ENCODE results near the gene ZFHX2. TPM values are rescaled to one million over a fixed set of nuclear protein-coding genes. Genes with fewer than 3 reads are reported as not detected.
A peak's percentile ranks its signal among the peaks of the same experiment; 100 is the strongest.

The ZFHX2 gene
- total RNA-seq, 1 donor from 2014 or later: 3.1 TPM

- peak; percentile 59 for DNase-seq (ENCODE audit: low spot score)
Measured at GRCh38 chr14:23573384-23574015, 21.9 kb upstream of the ZFHX2 start.

- DNase-seq (ENCODE audit: low spot score): peak; percentile 60
Measured at GRCh38 chr14:23572836-23573235, 21.3 kb upstream of the ZFHX2 start.

DNA sequence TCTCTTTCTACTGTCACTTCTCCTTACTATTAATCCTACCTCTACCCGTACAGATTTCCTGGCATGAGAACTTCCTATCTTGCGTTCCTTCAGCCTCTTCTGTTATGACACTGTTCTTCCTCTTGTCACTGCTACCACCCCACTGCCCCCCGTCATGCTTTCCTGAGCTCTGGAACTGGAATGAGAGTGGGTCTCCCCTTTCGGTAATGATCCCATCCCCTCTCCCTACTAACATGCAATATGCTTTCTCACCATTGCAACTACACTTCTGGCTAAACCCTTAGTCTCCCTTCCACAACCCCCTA is 20.9 kb upstream of the ZFHX2 start:
- no peak for DNase-seq (ENCODE audit: low spot score)

DNA sequence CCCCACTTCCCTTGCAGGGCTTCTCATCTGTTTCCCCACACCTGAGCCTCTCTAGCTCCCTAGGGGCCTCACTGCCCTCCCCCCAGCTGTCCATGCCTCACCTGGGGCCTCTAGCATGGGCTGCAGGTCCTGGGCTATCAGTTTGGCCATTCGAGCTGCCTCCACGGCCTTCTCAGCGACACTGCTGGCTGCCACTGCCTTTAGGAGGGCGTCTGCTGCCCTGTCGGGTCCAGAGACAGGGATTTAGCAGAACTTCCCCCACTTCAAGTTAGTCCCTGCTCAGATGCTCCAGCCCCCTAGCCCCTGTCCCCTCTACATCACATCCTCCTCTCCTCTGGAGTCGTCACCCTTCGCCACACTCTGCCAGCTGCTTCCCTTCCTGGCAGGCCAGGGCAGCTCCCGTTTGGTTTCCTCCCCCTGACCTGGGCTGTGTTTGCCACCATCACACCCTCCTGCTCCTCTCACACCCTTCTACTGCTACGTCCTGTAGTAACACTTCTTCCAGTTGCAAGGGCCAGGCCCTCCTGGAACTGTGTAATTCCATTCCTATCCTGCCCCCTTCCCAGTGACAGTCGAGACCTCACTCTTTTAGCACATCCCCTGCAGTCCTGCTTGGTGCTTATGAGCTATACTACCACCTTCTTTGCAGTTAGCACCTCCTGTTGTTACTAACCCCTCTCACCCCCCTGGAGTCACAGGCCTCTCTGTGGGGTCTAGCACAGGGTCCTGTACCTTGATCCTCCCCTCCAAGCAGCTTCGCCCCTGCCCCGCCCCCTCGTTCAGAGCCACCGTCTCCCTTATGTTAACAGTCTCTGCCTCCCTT is 20.3 kb upstream of the ZFHX2 start:
- DNase-seq (ENCODE audit: low spot score): peak; percentile 62

- no peak for DNase-seq (ENCODE audit: low spot score)
Measured at GRCh38 chr14:23570806-23571483, 19.4 kb upstream of the ZFHX2 start.

- DNase-seq (ENCODE audit: low spot score): no peak
Measured at GRCh38 chr14:23569443-23570151, 18.0 kb upstream of the ZFHX2 start.

DNA sequence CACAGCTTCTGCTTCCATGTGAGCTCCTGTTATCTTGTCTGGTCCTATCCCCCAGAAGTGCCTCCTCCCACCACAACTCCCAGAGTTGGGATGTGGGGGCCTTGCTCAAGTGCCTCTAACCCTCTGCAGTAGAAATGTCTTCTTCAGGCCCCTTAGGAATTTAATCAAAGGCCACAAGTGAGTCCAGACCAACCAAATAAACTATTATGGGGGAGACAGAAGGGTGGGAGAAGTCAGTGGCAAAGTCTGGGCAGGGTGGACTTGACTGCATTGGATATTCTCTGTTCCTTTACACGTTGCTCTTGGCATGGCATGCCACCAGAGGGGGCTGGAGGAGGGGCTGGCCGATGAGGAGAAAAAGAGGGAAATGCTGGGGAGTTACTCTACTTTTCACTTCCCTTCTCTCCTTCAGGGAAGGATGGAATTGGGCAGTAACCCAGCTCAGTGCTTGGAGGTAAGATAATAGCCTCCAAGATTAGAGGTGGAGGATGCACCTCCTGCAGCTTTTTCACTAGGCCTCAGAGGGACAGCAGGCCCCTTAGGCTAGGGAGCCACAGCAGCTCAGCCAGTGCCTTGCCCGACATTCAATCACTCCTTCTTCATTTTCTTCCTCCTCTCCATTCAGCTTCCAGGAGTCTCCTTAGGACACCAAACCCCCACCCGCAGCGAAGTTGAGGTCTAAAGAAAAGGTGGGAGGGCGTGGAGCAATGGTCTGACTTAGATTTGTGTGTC is 17.2 kb upstream of the ZFHX2 start:
- no peak for DNase-seq (ENCODE audit: low spot score)

DNA sequence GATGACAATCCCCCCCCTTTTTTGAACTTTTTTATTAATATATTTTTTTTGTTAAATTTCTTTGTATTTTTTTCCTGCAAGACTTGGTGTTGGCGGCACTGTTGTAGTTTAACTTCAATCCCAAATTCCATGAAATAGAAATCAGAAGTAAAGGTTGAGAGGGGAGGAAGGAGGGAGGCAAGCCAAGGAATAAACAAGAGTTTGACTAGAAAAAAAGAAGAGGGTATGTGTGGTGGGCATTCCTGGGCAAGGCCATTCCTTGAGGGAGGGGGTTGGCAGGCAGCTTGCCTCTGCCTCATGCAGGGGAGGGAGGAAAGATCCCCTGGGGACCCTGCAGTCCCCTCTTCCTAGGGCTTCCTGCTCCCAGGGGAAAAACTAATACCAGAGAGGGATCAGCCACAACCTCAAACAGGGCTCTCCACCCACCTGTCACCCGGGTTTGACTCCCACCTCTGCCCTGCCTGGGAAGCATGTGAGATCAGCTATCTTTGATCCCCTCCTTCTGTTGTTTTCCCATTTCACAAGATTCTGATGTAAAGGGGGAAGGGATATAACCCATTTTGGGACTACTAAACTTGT is 16.5 kb upstream of the ZFHX2 start:
- DNase-seq (ENCODE audit: low spot score): no peak

- peak; percentile 93 for DNase-seq (ENCODE audit: low spot score)
Measured at GRCh38 chr14:23567186-23568020, 15.8 kb upstream of the ZFHX2 start, which contains the start of gene AP1G2. Gene AP1G2 (minus strand): TSS chr14:23567791. CDS start chr14:23567314, 477 bp downstream.

GRCh38 chr14:23566778-23567185 is 15.2 kb upstream of the ZFHX2 start:
- no peak for DNase-seq (ENCODE audit: low spot score)

GRCh38 chr14:23566112-23566777 is 14.7 kb upstream of the ZFHX2 start:
- no peak for DNase-seq (ENCODE audit: low spot score)

GRCh38 chr14:23565626-23566025 is 14.1 kb upstream of the ZFHX2 start:
- DNase-seq (ENCODE audit: low spot score): no peak

DNA sequence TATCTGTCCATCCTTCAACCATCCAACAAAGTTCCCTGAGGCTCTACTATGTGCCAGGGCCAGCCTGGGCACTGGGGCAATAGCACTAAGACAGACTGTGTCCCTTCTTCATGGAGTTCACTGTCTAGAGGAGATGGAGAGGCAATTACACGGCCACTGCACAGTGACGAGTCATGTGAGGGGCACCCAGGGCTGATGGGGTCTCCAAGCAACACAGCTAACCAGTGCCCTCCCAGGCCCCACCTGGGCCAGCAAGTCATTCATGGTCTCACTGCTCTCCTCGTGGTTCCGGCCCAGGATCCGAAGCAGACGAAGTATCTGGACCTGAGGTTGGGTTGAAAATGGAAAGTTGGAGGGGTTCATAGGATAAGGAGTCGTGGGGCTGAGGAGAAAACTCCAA is 13.3 kb upstream of the ZFHX2 start:
- no peak for DNase-seq (ENCODE audit: low spot score)

DNA sequence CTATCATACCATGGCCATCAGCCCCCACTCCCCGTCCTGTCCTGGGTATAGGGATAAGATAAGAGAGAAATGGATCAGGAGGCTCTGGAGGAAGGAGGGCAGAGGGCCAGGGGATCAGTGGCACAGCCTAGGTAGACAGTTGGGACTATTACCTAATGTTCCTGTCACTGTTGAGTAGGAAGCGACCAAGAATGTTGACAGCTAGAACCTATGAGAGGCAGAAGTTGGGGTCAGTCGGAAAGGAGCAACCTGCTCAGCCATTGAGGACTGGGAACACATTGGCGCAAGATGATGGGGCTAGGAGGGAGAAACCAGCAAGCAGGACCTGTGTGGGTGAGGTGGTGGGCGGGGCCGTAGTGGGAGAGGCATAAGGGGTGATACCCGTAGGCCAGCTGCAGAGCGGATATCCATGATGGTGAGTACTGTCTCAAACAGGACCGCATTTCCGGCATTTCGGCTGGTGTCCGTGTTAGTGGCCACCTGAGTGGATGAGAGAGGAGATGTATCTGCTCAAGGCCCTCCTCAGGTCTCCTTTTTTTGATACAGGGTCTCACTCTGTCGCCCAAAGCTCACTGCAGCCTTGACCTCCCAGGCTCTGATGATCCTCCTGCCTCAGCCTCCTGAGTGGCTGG is 12.7 kb upstream of the ZFHX2 start:
- no peak for DNase-seq (ENCODE audit: low spot score)

DNA sequence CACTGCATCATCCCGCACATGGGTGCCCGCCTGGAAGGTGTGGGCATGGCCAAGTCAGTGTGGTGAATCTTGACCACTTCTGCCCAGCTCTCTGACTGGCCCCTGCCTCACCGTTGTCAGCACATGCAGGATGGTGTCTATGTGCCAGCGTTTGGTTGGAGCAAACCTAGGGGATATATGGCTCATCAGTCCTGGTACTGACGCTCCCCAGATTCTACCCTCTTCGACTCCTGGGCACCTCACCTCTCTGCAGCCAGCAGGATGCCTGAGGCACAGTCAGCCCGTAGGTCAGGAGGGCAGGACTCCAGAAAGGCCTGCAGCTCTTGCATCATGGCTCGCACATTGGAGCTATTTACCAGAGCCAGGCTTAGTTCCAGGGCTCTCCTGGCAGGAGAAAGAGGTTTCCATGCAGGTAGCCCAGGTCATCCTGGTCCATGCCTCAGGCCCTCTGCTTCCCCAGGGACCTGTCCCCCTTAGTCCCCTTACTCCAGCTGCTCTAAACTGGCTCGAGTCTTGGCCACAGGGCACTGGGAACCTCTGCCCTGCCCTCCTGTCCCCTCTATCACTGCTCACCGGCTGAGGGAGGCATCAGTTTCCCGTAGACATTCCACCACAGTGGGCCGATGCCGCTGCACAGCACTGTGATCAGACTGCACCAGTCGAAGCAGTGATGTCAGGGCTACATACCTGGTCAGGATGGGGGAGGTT is 12.1 kb upstream of the ZFHX2 start:
- no peak for DNase-seq (ENCODE audit: low spot score)

DNA sequence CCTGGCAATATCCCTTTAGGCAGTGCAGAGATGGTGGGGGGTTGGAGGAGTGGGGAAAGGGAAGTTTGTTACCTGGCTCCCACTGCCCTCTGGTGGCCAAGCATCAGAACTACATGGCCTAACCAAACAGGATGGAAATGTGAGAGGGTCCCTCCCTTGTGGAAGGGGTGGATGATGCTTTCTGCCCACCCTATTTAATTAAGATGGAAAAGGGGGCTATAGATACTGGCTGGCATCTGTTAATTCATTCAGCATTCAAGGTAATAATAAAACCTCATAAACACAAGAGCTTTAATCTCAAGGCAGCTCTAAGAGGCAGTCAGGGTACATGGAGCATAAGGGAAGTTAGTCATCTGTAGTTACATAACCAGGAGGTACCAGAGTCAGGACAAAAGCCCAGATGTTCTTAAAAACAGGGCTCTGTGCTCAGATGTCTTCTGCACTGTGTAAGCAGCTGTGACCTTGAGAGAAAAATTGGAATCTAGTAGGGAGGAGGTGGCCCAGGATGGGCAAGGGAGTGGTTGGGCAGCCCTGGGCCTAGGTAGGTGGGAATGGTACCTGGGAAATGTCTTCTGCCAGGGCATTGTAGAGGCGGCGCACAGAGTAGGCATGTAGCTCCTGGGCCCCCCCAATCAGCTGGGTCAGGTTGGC is 11.4 kb upstream of the ZFHX2 start:
- DNase-seq (ENCODE audit: low spot score): no peak
